ENCODE results near the gene SMPD1.
A peak's percentile ranks its signal among the peaks of the same experiment; 100 is the strongest.

Gene SMPD1

GRCh38 chr11:6415797-6416196 lies 25.5 kb downstream of the SMPD1 start:
- no peak for DNase-seq

- DNase-seq, result no peak
These were observed 27.8 kb downstream of the SMPD1 start for GRCh38 chr11:6417907-6418556.

GRCh38 chr11:6418557-6419008 lies 28.3 kb downstream of the SMPD1 start:
- no peak for DNase-seq

GRCh38 chr11:6419009-6419631 lies 28.8 kb downstream of the SMPD1 start, which contains the start of gene APBB1:
Gene APBB1 (minus strand): TSS chr11:6419094. CDS start chr11:6411347, 7,747 bp downstream.
- DNase-seq, result peak; percentile 85

GRCh38 chr11:6420677-6421076 lies 30.4 kb downstream of the SMPD1 start:
- no peak for DNase-seq

GRCh38 chr11:6427516-6427915 lies 37.2 kb downstream of the SMPD1 start:
- no peak for DNase-seq

- DNase-seq, result no peak
These were observed 41.6 kb downstream of the SMPD1 start for GRCh38 chr11:6431861-6432260.

GRCh38 chr11:6433998-6434660 lies 43.9 kb downstream of the SMPD1 start:
- no peak for DNase-seq

- DNase-seq, result no peak
These were observed 47.1 kb downstream of the SMPD1 start for GRCh38 chr11:6437423-6437822.

GRCh38 chr11:6437993-6438392 lies 47.7 kb downstream of the SMPD1 start:
- DNase-seq, result no peak

- peak; percentile 58 for DNase-seq
These were observed 48.8 kb downstream of the SMPD1 start for GRCh38 chr11:6438979-6439571.

- no peak for DNase-seq
These were observed 50.7 kb downstream of the SMPD1 start, which contains the start of gene HPX for GRCh38 chr11:6440906-6441358. Gene HPX (minus strand): TSS chr11:6440987. CDS start chr11:6440963, 24 bp downstream.

- no peak for DNase-seq
These were observed 52.2 kb downstream of the SMPD1 start for GRCh38 chr11:6442441-6442840.

- peak; percentile 80 for DNase-seq
These were observed 53.2 kb downstream of the SMPD1 start for GRCh38 chr11:6443269-6444003.

All from midbrain (tissue), 1 donor.